ENCODE data around the gene HHAT. TPM values are rescaled to one million over a fixed set of nuclear protein-coding genes. Genes with fewer than 3 reads are reported as not detected.

Gene HHAT
- total and polyA plus RNA-seq, 2 of the 4 experiments (the other 2 are of a cell fraction) = 1.7 to 2.5 TPM

DNA sequence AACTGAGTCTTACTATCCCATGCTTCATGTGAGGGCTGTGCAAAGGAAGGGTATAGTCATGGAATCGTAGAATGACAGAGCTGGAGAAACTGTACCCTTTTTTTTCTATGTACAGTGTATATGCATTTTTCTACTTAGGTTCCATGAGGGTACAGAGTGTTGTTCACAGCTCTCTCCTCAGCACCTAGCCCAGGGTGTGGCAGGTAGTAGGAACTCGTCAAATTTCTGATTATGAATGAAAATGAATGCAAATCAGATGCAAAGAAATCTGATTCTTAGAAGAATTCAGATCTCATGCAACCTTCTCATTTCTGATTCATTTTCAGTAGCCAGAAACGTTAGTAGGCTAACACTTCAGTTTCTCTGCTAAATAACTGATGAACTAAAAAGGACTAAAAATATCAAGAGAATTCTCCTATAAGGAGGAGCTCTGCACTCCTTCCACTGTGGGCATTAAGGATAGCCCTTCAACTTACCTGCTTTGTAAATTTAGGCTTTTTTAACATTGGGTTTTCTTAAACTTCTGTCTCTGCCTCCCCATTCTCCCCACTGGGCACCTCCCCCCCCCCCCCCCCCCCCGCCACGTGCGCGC, 18.0 kb upstream of the HHAT start:
- H3K27ac ChIP-seq (ENCODE audit: insufficient read depth, low read length) = no peak overlapping the region
- intact Hi-C loops (cut with micrococcal nuclease) (loop anchor here (1.0 to 5.0 kb wide), 3 partner anchors 90 to 448 kb away; no protein-coding TSS in a partner anchor), dilution Hi-C loops (cut with HindIII; ENCODE audit: low sequenced_read_pairs, unreplicated experiment) (no loop called here), in situ Hi-C loops (cut with MboI; ENCODE audit: low sequenced_read_pairs) (loop anchor here (5.0 to 25.0 kb wide), 2 partner anchors 173 to 448 kb away; no protein-coding TSS in a partner anchor)
- H4K20me1 ChIP-seq (ENCODE audit: insufficient read depth, low read length) = no peaks in the 10 kb centered on the region
- H2BK120ac ChIP-seq (ENCODE audit: low read depth, low read length) = no peak overlapping the region
- H3K56ac ChIP-seq (ENCODE audit: extremely low read depth, insufficient read depth, low read length) = no peak overlapping the region
- no peaks in the 10 kb centered on the region for H3K9me3 ChIP-seq (ENCODE audit: control insufficient read depth, insufficient read depth, low read length)
- H3K9ac ChIP-seq (ENCODE audit: low read depth, low read length) = no peak overlapping the region
- no peak overlapping the region for H3K18ac ChIP-seq (ENCODE audit: low read depth, low read length)
- H2AK5ac ChIP-seq (ENCODE audit: low read depth, low read length) = no peak overlapping the region
- H3K4me1 ChIP-seq (ENCODE audit: control insufficient read depth, insufficient read depth, low read length) = 0 out of 2 replicates have a peak, but pooled peaks cover 2% of the 10 kb centered on the region
- no peak overlapping the region for H2AK9ac ChIP-seq (replicated peaks; ENCODE audit: low read depth, low read length, poor library complexity)
- H3K14ac ChIP-seq (replicated peaks; ENCODE audit: low read depth, low read length) = no peak overlapping the region
- peaks cover 39% of the 10 kb centered on the region for H3K27me3 ChIP-seq (ENCODE audit: control insufficient read depth, insufficient read depth, low read length)
- POLR2A ChIA-PET (ENCODE audit: unreplicated experiment) = no interaction called here
- no peak overlapping the region for H3K4ac ChIP-seq (ENCODE audit: low read depth, low read length)
- no CpG with 5 or more reads among the region's 7 CpGs for WGBS, 2 experiments (ENCODE audit: extremely low coverage in 2 of 2, insufficient read length in 1 of 2)
- H3K4me3 ChIP-seq (ENCODE audit: insufficient read depth, low read depth, low read length) = no peak overlapping the region
- CTCF ChIA-PET = interaction anchor here (1.7 kb wide), 1 partner anchor 167 kb away, joined by 7 read pairs; no protein-coding TSS in a partner anchor
- H4K8ac ChIP-seq (ENCODE audit: low read depth in 2 of 2, low read length in 2 of 2) = no peak overlapping the region
- no peak overlapping the region for H3K4me2 ChIP-seq (ENCODE audit: low read depth, low read length)
- no peak overlapping the region for H2BK20ac ChIP-seq (ENCODE audit: low read depth, low read length)
- ATAC-seq (ENCODE audit: low read depth) (no peak), DNase-seq (no peak)
- no TSS peak for BruUV-seq (replicated peaks)
- no peak overlapping the region for H2BK5ac ChIP-seq (ENCODE audit: low read depth, low read length, poor library complexity, severe bottlenecking)
- no peak overlapping the region for H4K91ac ChIP-seq (ENCODE audit: insufficient read depth, low read depth, low read length)
- no peak overlapping the region for H4K5ac ChIP-seq (ENCODE audit: low read depth, low read length)
- no peaks in the 10 kb centered on the region for H3K9me1 ChIP-seq (ENCODE audit: insufficient read depth, low read length)
- H3K79me1 ChIP-seq (ENCODE audit: low read depth in 1 of 2, low read length in 2 of 2) = no peaks in the 10 kb centered on the region
- H2BK15ac ChIP-seq (ENCODE audit: low read depth, low read length) = no peak overlapping the region
- H3K36me3 ChIP-seq (ENCODE audit: control insufficient read depth, insufficient read depth, low read length) = no peaks in the 10 kb centered on the region
- H2AFZ ChIP-seq (replicated peaks; ENCODE audit: low read length, poor library complexity) = peak overlapping the region; percentile 93
- TF ChIP-seq MAZ (IDR thresholded peaks at IDR 0.05; ENCODE audit: borderline replicate concordance, low read depth, low read length) (no peak), RAD21 (IDR thresholded peaks at IDR 0.05; ENCODE audit: low read length) (no peak), NFE2L2 (IDR thresholded peaks at IDR 0.05; ENCODE audit: low read depth, low read length) (no peak), MAFK (IDR thresholded peaks at IDR 0.05; ENCODE audit: low read depth, low read length) (no peak), BHLHE40 (IDR thresholded peaks at IDR 0.05; ENCODE audit: low read depth, low read length) (no peak), RFX5 (IDR thresholded peaks at IDR 0.05; ENCODE audit: low read depth, low read length) (no peak), CHD1 (IDR thresholded peaks at IDR 0.05; ENCODE audit: low read depth, low read length) (no peak), MXI1 (IDR thresholded peaks at IDR 0.05; ENCODE audit: borderline replicate concordance, low read depth, low read length) (no peak), RCOR1 (IDR thresholded peaks at IDR 0.05; ENCODE audit: insufficient replicate concordance, low read length) (no peak)
- TF ChIP-seq, protein P1, sequence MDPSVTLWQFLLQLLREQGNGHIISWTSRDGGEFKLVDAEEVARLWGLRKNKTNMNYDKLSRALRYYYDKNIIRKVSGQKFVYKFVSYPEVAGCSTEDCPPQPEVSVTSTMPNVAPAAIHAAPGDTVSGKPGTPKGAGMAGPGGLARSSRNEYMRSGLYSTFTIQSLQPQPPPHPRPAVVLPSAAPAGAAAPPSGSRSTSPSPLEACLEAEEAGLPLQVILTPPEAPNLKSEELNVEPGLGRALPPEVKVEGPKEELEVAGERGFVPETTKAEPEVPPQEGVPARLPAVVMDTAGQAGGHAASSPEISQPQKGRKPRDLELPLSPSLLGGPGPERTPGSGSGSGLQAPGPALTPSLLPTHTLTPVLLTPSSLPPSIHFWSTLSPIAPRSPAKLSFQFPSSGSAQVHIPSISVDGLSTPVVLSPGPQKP (IDR thresholded peaks at IDR 0.05; ENCODE audit: borderline replicate concordance, low read depth, low read length) = no peak
- TF ChIP-seq, protein P2, sequence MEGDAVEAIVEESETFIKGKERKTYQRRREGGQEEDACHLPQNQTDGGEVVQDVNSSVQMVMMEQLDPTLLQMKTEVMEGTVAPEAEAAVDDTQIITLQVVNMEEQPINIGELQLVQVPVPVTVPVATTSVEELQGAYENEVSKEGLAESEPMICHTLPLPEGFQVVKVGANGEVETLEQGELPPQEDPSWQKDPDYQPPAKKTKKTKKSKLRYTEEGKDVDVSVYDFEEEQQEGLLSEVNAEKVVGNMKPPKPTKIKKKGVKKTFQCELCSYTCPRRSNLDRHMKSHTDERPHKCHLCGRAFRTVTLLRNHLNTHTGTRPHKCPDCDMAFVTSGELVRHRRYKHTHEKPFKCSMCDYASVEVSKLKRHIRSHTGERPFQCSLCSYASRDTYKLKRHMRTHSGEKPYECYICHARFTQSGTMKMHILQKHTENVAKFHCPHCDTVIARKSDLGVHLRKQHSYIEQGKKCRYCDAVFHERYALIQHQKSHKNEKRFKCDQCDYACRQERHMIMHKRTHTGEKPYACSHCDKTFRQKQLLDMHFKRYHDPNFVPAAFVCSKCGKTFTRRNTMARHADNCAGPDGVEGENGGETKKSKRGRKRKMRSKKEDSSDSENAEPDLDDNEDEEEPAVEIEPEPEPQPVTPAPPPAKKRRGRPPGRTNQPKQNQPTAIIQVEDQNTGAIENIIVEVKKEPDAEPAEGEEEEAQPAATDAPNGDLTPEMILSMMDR (conservative IDR thresholded peaks at IDR 0.05; ENCODE audit: low read depth, low read length) = no peak
- H3K23ac ChIP-seq (ENCODE audit: low read depth, low read length) = no peak overlapping the region
